Stimulated activated CD4-positive, alpha-beta T cell treated with anti-CD3 and anti-CD28 coated beads, TNF-alpha, amount 100 ng/mL, for 1 hour (primary cell): ENCODE measurements around the gene SARM1.

Experiments
- DNase-seq, 3 donors: peaks; one replicate each; pipeline ENCODE4 v3.0.0-alpha.2; 2020; ENCODE audit warnings: low read depth in 3 of 3, low spot score in 1 of 3

Gene SARM1

GRCh38 chr17:28340374-28340773 is 31.1 kb upstream of the SARM1 start:
- DNase-seq = no peak

DNA sequence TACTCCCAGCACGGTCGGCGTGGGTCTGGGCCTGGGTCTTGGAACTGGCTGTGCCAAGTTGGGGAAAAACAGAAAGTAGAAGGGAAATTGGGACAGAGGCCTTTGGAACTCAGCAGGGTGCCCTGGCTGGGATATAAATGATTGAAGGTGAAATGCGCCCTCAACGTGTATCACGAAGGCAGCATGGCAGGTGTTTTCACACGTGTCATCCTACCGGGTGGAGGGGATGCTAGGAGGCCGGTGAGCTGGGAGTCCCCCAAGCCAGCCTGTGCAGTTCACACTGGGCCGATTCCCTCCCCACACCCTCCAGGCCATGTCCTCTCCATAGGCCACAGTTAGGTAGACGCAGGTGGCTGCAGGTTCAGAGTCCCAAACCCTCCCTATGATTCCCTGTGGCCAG is 30.0 kb upstream of the SARM1 start:
- DNase-seq = no peak

- DNase-seq = no peak
These were observed 29.2 kb upstream of the SARM1 start for GRCh38 chr17:28342313-28342712.

- no peak for DNase-seq
These were observed 28.0 kb upstream of the SARM1 start for GRCh38 chr17:28343491-28343932.

GRCh38 chr17:28344011-28344410 is 27.5 kb upstream of the SARM1 start:
- DNase-seq = no peak

DNA sequence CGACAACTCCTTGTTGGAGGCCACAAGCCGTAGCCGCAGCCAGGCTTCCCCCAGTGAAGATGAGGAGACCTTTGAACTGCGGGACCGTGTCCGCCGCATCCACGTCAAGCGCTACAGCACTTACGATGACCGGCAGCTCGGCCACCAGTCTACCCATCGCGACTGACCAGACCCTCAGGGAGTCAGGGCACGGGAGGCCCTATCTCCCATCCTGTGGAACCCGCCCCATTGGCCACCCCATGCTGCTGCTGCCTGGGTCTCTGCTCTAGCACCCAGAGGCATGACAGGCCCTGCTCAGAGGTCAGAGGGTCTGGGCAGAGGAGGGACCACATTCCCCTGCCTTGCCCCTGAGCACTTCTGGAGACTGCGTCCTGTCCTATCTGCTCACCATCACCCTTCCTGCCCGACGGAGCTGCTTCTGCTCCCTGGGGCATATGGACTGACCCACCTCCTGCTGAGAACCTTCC is 27.0 kb upstream of the SARM1 start:
- DNase-seq = no peak

- no peak for DNase-seq
These were observed 25.9 kb upstream of the SARM1 start for GRCh38 chr17:28345419-28346198.

DNA sequence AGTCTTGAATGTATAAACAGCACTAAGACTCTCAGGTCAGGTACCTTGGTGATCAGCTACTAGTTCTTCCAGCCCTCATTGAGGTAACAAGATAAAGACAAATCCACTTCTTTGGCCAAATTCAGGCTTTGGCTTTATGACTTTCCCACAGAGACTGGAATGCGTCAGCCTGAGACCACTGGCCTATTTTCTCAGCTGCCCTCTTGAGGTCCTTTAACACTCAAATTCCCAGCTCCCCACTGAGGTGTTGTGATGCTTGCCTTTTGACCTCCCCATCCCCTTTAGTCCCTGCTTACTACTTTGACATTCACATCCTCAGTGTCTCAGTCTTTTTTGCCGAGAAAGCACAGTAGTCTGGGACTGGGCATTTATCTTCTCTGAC is 25.3 kb upstream of the SARM1 start:
- no peak for DNase-seq

GRCh38 chr17:28346746-28347246 is 24.7 kb upstream of the SARM1 start:
- DNase-seq = no peak

- no peak for DNase-seq
These were observed 24.1 kb upstream of the SARM1 start for GRCh38 chr17:28347261-28347891.

- no peak for DNase-seq
These were observed 22.5 kb upstream of the SARM1 start for GRCh38 chr17:28348979-28349378.

GRCh38 chr17:28350271-28350670 is 21.2 kb upstream of the SARM1 start:
- DNase-seq = no peak

DNA sequence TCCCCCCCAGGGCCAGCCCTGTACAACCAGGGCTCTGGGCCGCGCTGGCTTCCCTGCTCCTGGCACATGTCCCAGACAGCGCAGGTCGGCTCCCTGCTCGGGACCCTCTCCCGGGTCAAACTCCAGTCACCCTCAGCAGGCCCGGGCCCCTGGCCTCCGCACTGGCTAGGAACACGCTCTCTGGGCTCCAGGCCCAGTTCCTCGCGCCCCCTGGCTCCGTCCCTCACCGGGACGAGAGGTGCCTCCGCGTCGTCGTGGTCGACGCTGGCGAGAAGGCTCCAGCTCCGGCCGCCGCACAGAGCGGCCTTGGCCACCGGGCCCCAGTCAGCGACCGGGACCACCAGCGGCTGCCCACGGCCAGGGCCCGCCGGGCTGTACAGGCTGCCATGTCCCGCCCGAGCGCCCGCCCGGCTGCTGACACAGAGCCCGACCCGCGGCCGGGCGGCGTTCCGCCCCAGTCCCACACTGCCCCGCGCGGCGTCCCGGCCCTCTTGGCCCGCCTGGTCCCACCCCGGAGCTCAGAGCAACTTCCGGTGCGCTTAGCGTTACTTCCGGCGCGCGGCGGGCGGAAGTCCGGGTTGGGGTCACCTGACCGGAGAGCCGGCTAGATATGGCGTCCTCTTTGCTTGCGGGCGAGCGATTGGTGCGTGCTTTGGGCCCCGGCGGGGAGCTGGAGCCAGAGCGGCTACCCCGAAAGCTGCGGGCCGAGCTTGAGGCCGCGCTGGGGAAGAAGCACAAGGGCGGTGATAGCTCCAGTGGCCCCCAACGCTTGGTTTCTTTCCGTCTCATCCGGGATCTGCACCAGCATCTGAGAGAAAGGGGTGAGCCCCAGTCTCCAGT is 14.2 kb upstream of the SARM1 start, which contains the start of gene POLDIP2:
POLDIP2 (minus strand) TSS at position 467 of the 840 bp plus-strand sequence; CDS start at position 388, 79 bp downstream.
- peak; percentile 80 to 92 (median 91) for DNase-seq

DNA sequence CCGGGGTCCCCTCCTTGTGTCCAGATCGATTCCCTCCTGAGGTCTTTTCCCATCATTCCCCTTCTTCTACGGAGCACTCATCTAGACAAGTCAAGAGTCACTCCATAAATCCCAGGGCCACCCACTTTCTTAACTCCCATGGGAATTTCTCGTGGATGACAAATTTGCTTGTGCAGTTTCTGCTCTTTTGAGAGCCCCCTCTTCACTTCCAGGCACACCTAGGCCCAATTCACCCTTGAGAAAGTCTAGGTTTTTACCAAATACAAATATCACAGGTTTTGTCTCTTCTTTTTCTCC is 13.6 kb upstream of the SARM1 start:
- no peak for DNase-seq

DNA sequence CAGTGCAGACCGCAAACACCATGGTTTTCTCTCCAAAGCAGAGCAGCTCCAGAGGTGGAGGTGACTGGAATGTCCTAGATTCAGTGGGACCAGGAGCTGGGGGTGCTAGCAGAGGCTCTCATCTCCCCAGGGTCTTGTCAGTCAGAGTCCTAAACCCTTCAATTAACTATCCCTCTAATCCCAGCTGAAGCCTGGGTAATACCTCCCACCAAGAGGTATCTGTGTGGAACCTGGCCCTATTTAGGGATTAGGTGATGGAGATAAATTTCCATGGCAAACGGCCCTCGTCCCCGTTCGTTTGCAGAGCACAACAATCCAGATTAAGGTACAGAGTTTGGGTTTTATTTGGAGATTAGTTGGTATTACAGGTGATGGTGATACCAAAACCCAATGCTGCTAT is 8.3 kb upstream of the SARM1 start:
- DNase-seq = no peak

GRCh38 chr17:28363776-28364650 is 7.5 kb upstream of the SARM1 start:
- DNase-seq = no peak

- no peak for DNase-seq
These were observed 6.7 kb upstream of the SARM1 start, which contains the start of gene SEBOX for GRCh38 chr17:28364665-28365363. Gene SEBOX, minus strand, starts transcription at chr17:28365199. Its CDS starts 48 bp downstream, at chr17:28365151.

DNA sequence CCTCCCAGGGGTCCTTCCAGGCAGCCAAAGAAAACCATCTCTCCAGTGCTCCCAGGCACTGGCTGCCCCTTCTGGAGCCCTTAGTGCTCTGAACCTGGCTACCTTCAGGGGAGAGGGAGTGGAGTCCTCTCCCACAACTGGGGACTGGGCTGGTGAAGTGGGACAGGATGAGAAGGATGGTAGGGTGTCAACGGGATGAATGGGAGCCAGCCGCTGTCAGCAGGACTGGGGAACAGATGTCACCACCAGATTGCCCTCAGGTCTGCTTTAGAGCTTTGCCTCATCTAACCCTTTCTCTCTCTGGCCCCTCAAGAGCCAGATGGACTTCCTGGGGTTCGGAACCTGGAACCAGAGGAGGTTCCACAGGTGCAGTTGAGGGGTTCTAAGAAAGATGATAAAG is 6.0 kb upstream of the SARM1 start:
- DNase-seq = no peak

GRCh38 chr17:28366605-28367004 is 4.9 kb upstream of the SARM1 start:
- no peak for DNase-seq
